Measurements from ENCODE around the gene MS4A15. TPM values are rescaled to one million over a fixed set of nuclear protein-coding genes. Genes with fewer than 3 reads are reported as not detected.
A peak's percentile ranks its signal among the peaks of the same experiment; 100 is the strongest.

The MS4A15 gene
- total and polyA plus RNA-seq, 4 donors: 0.17 TPM; not detected in 3

- Histone ChIP-seq H3K9me3 (ENCODE audit: control insufficient read depth, insufficient read depth, low read length) (no peaks in the 10 kb centered on the region), H3K4me1 (ENCODE audit: control insufficient read depth, insufficient read depth, low read length) (peaks cover 20% of the 10 kb centered on the region), H3K36me3 (ENCODE audit: control insufficient read depth, insufficient read depth, low read length) (no peaks in the 10 kb centered on the region), H3K27me3 (ENCODE audit: control insufficient read depth, insufficient read depth, low read length) (no peaks in the 10 kb centered on the region), H3K27ac (ENCODE audit: low read depth, low read length) (no peak overlapping the region), H3K4me3 (ENCODE audit: low read depth, low read length) (no peak overlapping the region)
- WGBS (ENCODE audit: insufficient coverage): 87% methylated on average over 3 of the region's 4 CpGs
- no peak for DNase-seq (ENCODE audit: low read depth in 4 of 6, low spot score in 6 of 6)
Measured at GRCh38 chr11:60781981-60782316, 25.3 kb downstream of the MS4A15 start.

DNA sequence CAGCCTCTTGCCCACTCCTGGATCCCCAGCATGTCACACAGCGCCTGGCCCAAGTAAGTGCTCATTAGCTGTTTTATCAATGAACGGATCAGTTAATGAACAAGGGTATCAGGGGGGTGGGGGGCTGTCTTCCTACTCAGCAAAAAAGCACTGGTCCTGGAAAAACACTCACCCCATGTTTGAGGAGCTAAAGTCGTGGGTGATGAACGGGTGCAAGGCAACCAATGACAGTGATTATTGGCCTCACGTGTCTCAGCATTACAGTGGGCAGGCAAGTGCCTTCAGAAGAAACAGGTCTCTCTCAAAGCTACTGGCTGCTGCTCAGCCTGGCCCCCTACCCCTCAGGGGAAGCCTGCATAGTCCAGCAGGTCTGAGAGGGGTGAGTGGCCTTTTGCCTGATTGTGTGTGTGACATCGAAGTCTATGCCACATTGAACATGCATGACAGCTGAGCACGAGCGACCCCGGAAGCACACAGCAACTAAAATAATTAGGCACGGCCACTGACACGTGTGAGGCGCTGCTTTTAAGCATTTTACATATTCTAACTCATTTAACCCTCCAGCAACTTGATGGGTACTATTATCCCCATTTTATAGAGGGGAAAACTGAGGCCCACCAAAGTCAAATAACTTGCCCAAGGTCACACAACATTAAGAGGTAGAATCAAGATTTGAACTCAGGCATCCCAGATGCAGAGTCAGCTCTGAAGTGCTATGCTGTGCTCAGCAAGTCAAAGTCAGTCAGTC lies 25.9 kb downstream of the MS4A15 start:
- peaks cover 22% of the 10 kb centered on the region for H3K4me1 ChIP-seq (ENCODE audit: control insufficient read depth, insufficient read depth, low read length)
- DNase-seq (ENCODE audit: low read depth in 4 of 6, low spot score in 6 of 6): no peak
- H3K27me3 ChIP-seq (ENCODE audit: control insufficient read depth, insufficient read depth, low read length): no peaks in the 10 kb centered on the region
- no peak overlapping the region for H3K27ac ChIP-seq (ENCODE audit: low read depth, low read length)
- H3K4me3 ChIP-seq (ENCODE audit: low read depth, low read length): no peak overlapping the region
- no peaks in the 10 kb centered on the region for H3K36me3 ChIP-seq (ENCODE audit: control insufficient read depth, insufficient read depth, low read length)
- WGBS (ENCODE audit: insufficient coverage): 77% methylated on average over 6 of the region's 12 CpGs
- H3K9me3 ChIP-seq (ENCODE audit: control insufficient read depth, insufficient read depth, low read length): no peaks in the 10 kb centered on the region

- Histone ChIP-seq H3K9me3 (ENCODE audit: control insufficient read depth, insufficient read depth, low read length) (no peaks in the 10 kb centered on the region), H3K36me3 (ENCODE audit: control insufficient read depth, insufficient read depth, low read length) (no peaks in the 10 kb centered on the region), H3K4me1 (ENCODE audit: control insufficient read depth, insufficient read depth, low read length) (peaks cover 22% of the 10 kb centered on the region), H3K27ac (ENCODE audit: low read depth, low read length) (no peak overlapping the region), H3K27me3 (ENCODE audit: control insufficient read depth, insufficient read depth, low read length) (no peaks in the 10 kb centered on the region), H3K4me3 (ENCODE audit: low read depth, low read length) (no peak overlapping the region)
- WGBS (ENCODE audit: insufficient coverage): 96% methylated on average over 8 of the region's 8 CpGs
- DNase-seq (ENCODE audit: low read depth in 4 of 6, low spot score in 6 of 6): no peak
Measured at GRCh38 chr11:60783141-60783484, 26.4 kb downstream of the MS4A15 start.

DNA sequence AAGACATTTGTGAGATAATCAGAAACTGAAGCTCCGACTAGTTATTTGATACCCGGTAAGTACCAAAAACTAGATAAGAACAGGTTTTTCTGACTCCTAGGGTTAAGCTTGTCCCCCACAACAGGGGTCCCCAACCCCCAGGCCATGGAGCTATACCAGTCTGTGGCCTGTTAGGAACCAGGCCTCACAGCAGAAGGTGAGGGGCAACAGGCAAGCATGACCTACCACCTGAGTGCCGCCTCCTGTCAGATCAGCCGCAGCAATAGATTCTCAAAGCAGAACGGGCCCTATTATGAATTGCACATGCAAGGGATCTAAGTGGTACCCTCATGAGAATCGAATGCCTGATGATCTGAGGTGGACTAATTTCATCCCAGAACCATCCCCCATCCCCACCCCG lies 27.2 kb downstream of the MS4A15 start:
- no peak overlapping the region for H3K27ac ChIP-seq (ENCODE audit: low read depth, low read length)
- WGBS (ENCODE audit: insufficient coverage): 93% methylated on average over 6 of the region's 7 CpGs
- no peaks in the 10 kb centered on the region for H3K9me3 ChIP-seq (ENCODE audit: control insufficient read depth, insufficient read depth, low read length)
- H3K4me3 ChIP-seq (ENCODE audit: low read depth, low read length): no peak overlapping the region
- DNase-seq (ENCODE audit: low read depth in 4 of 6, low spot score in 6 of 6): no peak
- peaks cover 22% of the 10 kb centered on the region for H3K4me1 ChIP-seq (ENCODE audit: control insufficient read depth, insufficient read depth, low read length)
- H3K36me3 ChIP-seq (ENCODE audit: control insufficient read depth, insufficient read depth, low read length): no peaks in the 10 kb centered on the region
- H3K27me3 ChIP-seq (ENCODE audit: control insufficient read depth, insufficient read depth, low read length): no peaks in the 10 kb centered on the region

DNA sequence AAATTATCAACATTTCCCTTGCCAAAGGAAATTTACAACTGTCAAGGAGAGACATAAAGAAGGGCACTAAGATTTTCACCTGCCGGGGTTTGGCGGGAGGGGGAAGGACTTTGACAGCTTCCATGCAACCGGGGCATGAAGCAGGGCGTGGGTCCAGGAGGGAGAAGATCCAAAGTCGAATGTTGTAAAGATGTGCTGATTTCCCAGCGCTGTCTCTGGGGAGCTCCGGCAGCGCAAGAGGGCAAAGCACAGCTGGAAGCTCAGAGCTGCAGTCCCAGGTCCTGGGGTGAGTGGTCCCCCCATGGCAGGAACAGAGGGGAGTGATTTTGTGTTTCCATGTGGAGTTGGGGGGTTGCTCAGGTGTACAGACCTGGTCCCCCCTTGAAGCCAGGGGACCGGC lies 28.5 kb downstream of the MS4A15 start, which contains the start of gene MS4A10:
TSS of gene MS4A10 (plus strand) at position 198 of the 400 bp plus-strand sequence. CDS start 5,003 bp downstream, outside the sequence.
- peaks cover 22% of the 10 kb centered on the region for H3K4me1 ChIP-seq (ENCODE audit: control insufficient read depth, insufficient read depth, low read length)
- no peak within 1 kb of the TSS for H3K4me3 ChIP-seq (ENCODE audit: low read depth, low read length)
- H3K27ac ChIP-seq (ENCODE audit: low read depth, low read length): no peak within 1 kb of the TSS
- H3K36me3 ChIP-seq (ENCODE audit: control insufficient read depth, insufficient read depth, low read length): no peaks in the 10 kb centered on the region
- no peaks in the 10 kb centered on the region for H3K9me3 ChIP-seq (ENCODE audit: control insufficient read depth, insufficient read depth, low read length)
- DNase-seq (ENCODE audit: low read depth in 4 of 6, low spot score in 6 of 6): no peak
- H3K27me3 ChIP-seq (ENCODE audit: control insufficient read depth, insufficient read depth, low read length): no peaks in the 10 kb centered on the region
- WGBS (ENCODE audit: insufficient coverage): 66% methylated on average over 7 of the region's 9 CpGs

DNA sequence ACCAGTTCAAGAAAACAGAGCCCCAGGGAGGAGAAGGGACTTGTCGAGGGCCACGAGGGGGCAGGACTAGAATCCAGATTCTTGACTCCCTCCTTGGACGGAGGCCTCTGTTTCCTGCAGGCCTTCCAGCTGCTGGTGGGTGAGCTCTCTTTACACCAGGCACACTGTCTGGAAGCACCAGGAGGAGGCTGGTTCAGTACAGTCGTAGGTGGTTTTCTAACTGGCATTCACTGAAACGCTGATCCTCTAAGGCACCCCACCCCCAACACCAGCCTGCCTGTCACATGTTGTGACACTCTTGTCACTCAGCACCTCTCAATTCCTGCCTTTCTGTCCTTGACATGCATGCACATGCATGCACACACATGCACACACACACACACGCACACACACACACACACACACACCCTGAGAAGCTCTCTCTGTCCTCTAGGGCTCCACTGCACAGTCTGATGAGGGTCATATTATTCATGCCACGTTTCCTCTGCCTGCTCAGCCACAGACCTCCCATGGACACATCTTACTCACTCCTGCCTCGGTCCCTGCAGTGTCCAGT lies 29.2 kb downstream of the MS4A15 start:
- WGBS (ENCODE audit: insufficient coverage): 38% methylated on average over 7 of the region's 8 CpGs
- Histone ChIP-seq H3K27ac (ENCODE audit: low read depth, low read length) (no peak overlapping the region), H3K4me1 (ENCODE audit: control insufficient read depth, insufficient read depth, low read length) (peaks cover 22% of the 10 kb centered on the region), H3K9me3 (ENCODE audit: control insufficient read depth, insufficient read depth, low read length) (no peaks in the 10 kb centered on the region), H3K27me3 (ENCODE audit: control insufficient read depth, insufficient read depth, low read length) (no peaks in the 10 kb centered on the region), H3K4me3 (ENCODE audit: low read depth, low read length) (no peak overlapping the region), H3K36me3 (ENCODE audit: control insufficient read depth, insufficient read depth, low read length) (no peaks in the 10 kb centered on the region)
- peak in 2 of 6 donors; percentile 34 to 59 for DNase-seq (ENCODE audit: low read depth in 4 of 6, low spot score in 6 of 6)

- WGBS (ENCODE audit: insufficient coverage): 60% methylated on average over 9 of the region's 15 CpGs
- H3K4me3 ChIP-seq (ENCODE audit: low read depth, low read length): no peak overlapping the region
- no peak overlapping the region for H3K27ac ChIP-seq (ENCODE audit: low read depth, low read length)
Measured at GRCh38 chr11:60786811-60787567, 30.3 kb downstream of the MS4A15 start.

DNA sequence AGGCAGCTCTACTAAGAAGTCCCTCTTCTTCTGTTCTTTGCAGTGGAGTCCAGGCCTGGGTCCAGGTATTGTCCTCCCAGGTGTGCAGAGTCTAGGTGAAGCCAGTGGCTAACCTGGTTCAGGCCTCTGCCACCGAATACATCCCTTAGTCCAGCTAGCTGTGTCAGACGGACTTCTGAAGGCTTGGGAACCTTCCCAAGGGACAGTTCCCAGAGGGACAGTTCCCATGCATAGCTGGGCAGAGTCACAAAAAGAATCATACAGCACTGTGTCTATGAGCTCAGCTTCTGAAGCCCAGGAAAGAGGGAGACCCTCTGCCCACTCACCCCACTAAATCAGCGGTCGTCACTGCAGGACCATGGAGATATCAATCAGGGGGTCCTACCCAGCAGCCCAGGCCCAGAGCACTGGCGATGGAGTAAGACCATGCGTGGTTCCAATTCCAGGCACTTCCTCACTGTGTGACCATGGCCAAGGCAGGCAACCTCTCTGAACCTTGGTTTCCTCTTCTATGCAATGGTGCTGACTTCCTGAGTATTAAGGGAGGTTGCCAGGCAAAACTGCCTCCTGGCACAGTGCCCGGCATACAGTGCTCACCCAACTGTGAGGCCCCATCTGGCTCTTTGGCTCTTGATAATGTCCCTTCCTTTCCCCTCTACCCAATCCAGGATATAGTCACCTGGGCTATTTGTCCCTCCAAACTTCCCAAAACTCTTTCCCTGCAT lies 31.9 kb downstream of the MS4A15 start:
- Histone ChIP-seq H3K27ac (ENCODE audit: low read depth, low read length) (no peak overlapping the region), H3K36me3 (ENCODE audit: control insufficient read depth, insufficient read depth, low read length) (no peaks in the 10 kb centered on the region), H3K9me3 (ENCODE audit: control insufficient read depth, insufficient read depth, low read length) (peaks cover 3% of the 10 kb centered on the region), H3K4me1 (ENCODE audit: control insufficient read depth, insufficient read depth, low read length) (peaks cover 22% of the 10 kb centered on the region), H3K27me3 (ENCODE audit: control insufficient read depth, insufficient read depth, low read length) (peaks cover 2% of the 10 kb centered on the region), H3K4me3 (ENCODE audit: low read depth, low read length) (no peak overlapping the region)
- WGBS (ENCODE audit: insufficient coverage): 87% methylated on average over 5 of the region's 7 CpGs
- DNase-seq (ENCODE audit: low read depth in 4 of 6, low spot score in 6 of 6): peak in 2 of 6 donors; percentile 35 to 51

More at GRCh38 chr11:60786811-60787567, 30.3 kb downstream of the MS4A15 start:
- peaks cover 3% of the 10 kb centered on the region for H3K9me3 ChIP-seq (ENCODE audit: control insufficient read depth, insufficient read depth, low read length)
- H3K36me3 ChIP-seq (ENCODE audit: control insufficient read depth, insufficient read depth, low read length): no peaks in the 10 kb centered on the region
- H3K4me1 ChIP-seq (ENCODE audit: control insufficient read depth, insufficient read depth, low read length): peaks cover 22% of the 10 kb centered on the region
- H3K27me3 ChIP-seq (ENCODE audit: control insufficient read depth, insufficient read depth, low read length): no peaks in the 10 kb centered on the region
- DNase-seq (ENCODE audit: low read depth in 4 of 6, low spot score in 6 of 6): peak in 2 of 6 donors; percentile 23 to 60

- no peak for DNase-seq (ENCODE audit: low read depth in 4 of 6, low spot score in 6 of 6)
- H3K4me1 ChIP-seq (ENCODE audit: control insufficient read depth, insufficient read depth, low read length): peaks cover 14% of the 10 kb centered on the region
- H3K9me3 ChIP-seq (ENCODE audit: control insufficient read depth, insufficient read depth, low read length): peaks cover 3% of the 10 kb centered on the region
- no peak overlapping the region for H3K4me3 ChIP-seq (ENCODE audit: low read depth, low read length)
- H3K36me3 ChIP-seq (ENCODE audit: control insufficient read depth, insufficient read depth, low read length): no peaks in the 10 kb centered on the region
- peaks cover 2% of the 10 kb centered on the region for H3K27me3 ChIP-seq (ENCODE audit: control insufficient read depth, insufficient read depth, low read length)
- no peak overlapping the region for H3K27ac ChIP-seq (ENCODE audit: low read depth, low read length)
- 83% methylated on average over 1 of the region's 3 CpGs for WGBS (ENCODE audit: insufficient coverage)
Measured at GRCh38 chr11:60790726-60791125, 34.1 kb downstream of the MS4A15 start.
